RWPE2 (cell line): ENCODE results near the gene HDAC4.

Experiments used
- ATAC-seq: fragments of 200-7000 bp; cut with Tn5 transposase; 3 replicates; pipeline ENCODE4 v1.9.1; 2021; ENCODE audit warnings: low read depth
- DNase-seq: peaks from one replicate; pipeline ENCODE4 v3.0.0-alpha.2; 2020; ENCODE audit warnings: low spot score
- H3K27ac ChIP-seq: fragments of 450-650 bp; 2 replicates; pipeline ENCODE4 v1.5.1; 2017; ENCODE audit warnings: mild to moderate bottlenecking; ENCODE audit not compliant: poor library complexity, severe bottlenecking
- H3K27me3 ChIP-seq: fragments of 250-450 bp; sonication (Bioruptor Pico); 2 replicates; pipeline ENCODE4 v1.5.1; 2021; ENCODE audit warnings: mild to moderate bottlenecking, moderate library complexity; ENCODE audit not compliant: insufficient read depth, poor library complexity, severe bottlenecking
- H3K36me3 ChIP-seq: fragments of 250-450 bp; sonication (Bioruptor Pico); 2 replicates; pipeline ENCODE4 v1.5.1; 2020; ENCODE audit warnings: low read depth, mild to moderate bottlenecking, moderate library complexity
- H3K4me1 ChIP-seq: fragments of 250-450 bp; sonication (Bioruptor Pico); 2 replicates; pipeline ENCODE4 v1.5.1; 2021; ENCODE audit warnings: mild to moderate bottlenecking, moderate library complexity; ENCODE audit not compliant: insufficient read depth, poor library complexity, severe bottlenecking
- H3K4me3 ChIP-seq: fragments of 250-450 bp; sonication (Bioruptor Pico); 2 replicates; pipeline ENCODE4 v1.5.1; 2021; ENCODE audit warnings: mild to moderate bottlenecking, moderate library complexity; ENCODE audit not compliant: severe bottlenecking
- H3K9me3 ChIP-seq: fragments of 250-450 bp; sonication (Bioruptor Pico); 2 replicates; pipeline ENCODE4 v1.5.1; 2021; ENCODE audit warnings: mild to moderate bottlenecking, moderate library complexity; ENCODE audit not compliant: severe bottlenecking
- TF ChIP-seq, protein P1 (sequence below): fragments of 450-650 bp; IDR thresholded peaks from one replicate; pipeline ENCODE4 v1.5.1; 2017; ENCODE audit warnings: mild to moderate bottlenecking, moderate library complexity; ENCODE audit not compliant: poor library complexity, severe bottlenecking

Gene HDAC4

DNA sequence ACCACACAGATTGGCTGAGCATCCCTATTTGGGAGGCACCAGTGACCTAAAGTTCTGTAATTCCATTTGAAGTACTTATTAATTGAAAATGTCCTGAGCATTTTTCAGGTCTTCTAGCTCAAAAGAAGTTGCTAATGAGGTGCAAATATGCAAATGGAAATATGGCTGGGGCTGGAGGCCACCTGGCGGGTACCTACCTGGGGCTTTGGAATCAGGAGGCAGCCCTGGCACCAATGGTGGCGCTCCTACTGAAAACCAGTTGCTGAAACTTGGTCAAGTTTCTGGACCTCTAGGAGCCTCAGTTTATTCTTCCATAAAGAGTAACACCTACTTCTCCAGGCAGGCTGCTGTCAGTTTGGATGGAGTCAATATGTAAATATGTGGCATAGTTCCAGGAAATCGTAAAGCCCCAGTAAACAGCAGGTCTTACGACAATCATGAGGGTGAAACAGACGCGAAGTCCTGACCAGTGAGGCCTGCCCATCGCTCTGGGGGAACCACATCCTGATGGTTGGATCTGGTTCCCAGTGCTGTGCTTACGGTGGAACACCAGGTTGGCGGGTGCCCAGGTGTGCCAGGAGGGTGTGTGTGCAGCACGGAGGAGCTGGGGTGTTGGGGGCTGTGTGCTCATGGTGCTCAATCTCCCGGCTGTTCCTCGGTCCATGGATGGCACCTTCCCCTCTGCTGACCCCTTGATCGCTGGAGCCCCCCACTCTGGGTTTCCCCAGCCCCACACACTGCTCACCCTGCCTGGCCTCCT, 366.8 kb downstream of the HDAC4 start:
- Histone ChIP-seq H3K9me3 (no peaks in the 10 kb centered on the region), H3K27me3 (peaks cover 27% of the 10 kb centered on the region), H3K27ac (no peak overlapping the region), H3K4me3 (no peak overlapping the region), H3K36me3 (no peaks in the 10 kb centered on the region), H3K4me1 (no peaks in the 10 kb centered on the region)
- ATAC-seq = no peak
- DNase-seq = no peak
- TF ChIP-seq, protein P1, sequence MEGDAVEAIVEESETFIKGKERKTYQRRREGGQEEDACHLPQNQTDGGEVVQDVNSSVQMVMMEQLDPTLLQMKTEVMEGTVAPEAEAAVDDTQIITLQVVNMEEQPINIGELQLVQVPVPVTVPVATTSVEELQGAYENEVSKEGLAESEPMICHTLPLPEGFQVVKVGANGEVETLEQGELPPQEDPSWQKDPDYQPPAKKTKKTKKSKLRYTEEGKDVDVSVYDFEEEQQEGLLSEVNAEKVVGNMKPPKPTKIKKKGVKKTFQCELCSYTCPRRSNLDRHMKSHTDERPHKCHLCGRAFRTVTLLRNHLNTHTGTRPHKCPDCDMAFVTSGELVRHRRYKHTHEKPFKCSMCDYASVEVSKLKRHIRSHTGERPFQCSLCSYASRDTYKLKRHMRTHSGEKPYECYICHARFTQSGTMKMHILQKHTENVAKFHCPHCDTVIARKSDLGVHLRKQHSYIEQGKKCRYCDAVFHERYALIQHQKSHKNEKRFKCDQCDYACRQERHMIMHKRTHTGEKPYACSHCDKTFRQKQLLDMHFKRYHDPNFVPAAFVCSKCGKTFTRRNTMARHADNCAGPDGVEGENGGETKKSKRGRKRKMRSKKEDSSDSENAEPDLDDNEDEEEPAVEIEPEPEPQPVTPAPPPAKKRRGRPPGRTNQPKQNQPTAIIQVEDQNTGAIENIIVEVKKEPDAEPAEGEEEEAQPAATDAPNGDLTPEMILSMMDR = no peak

DNA sequence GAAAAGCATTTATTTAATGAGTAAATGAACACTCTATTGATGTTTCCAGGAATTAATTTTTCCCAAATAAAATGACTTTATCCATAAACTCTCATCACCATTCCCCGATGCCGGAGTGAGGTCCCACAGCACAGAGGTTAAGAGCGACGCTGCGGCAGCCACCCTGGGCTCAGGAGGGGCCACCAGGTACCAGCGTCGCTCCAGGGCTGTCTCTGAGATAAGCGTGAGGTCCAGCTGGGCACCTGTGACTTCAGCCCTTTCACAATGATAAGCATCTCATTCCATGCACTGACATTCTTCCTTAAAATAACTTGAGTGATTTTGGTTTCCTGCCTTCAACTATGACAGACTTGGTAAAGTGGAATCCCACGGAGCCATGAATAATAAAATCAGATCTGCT, 370.9 kb downstream of the HDAC4 start:
- Histone ChIP-seq H3K27me3 (peaks cover 27% of the 10 kb centered on the region), H3K4me1 (no peaks in the 10 kb centered on the region), H3K27ac (no peak overlapping the region), H3K36me3 (no peaks in the 10 kb centered on the region), H3K9me3 (no peaks in the 10 kb centered on the region), H3K4me3 (no peak overlapping the region)
- DNase-seq = peak; percentile 18
- TF ChIP-seq, protein P1 = no peak
- ATAC-seq = no peak

DNA sequence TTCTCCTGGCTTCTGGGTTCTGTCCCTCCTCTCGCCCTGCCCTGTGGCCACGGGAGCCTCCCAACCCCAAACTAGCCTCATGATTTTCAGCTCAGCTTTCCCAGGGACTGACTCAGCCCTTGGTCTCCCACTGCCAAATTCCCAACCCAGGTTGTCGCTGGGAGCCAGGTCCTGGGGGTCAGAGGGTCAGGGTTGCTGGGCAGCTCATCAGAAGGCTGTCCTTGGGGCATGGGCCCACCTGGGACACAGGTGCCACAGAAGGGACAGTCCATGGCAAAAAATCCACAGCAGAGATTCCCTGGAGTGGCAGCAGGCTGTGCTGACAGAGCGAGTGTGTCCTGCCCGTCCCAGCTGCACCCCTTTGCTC, 372.6 kb downstream of the HDAC4 start:
- H3K27ac ChIP-seq = no peak overlapping the region
- TF ChIP-seq, protein P1 = no peak
- H3K27me3 ChIP-seq = peaks cover 27% of the 10 kb centered on the region
- no peaks in the 10 kb centered on the region for H3K4me1 ChIP-seq
- no peak overlapping the region for H3K4me3 ChIP-seq
- H3K9me3 ChIP-seq = no peaks in the 10 kb centered on the region
- ATAC-seq = no peak
- DNase-seq = peak; percentile 30
- no peaks in the 10 kb centered on the region for H3K36me3 ChIP-seq

DNA sequence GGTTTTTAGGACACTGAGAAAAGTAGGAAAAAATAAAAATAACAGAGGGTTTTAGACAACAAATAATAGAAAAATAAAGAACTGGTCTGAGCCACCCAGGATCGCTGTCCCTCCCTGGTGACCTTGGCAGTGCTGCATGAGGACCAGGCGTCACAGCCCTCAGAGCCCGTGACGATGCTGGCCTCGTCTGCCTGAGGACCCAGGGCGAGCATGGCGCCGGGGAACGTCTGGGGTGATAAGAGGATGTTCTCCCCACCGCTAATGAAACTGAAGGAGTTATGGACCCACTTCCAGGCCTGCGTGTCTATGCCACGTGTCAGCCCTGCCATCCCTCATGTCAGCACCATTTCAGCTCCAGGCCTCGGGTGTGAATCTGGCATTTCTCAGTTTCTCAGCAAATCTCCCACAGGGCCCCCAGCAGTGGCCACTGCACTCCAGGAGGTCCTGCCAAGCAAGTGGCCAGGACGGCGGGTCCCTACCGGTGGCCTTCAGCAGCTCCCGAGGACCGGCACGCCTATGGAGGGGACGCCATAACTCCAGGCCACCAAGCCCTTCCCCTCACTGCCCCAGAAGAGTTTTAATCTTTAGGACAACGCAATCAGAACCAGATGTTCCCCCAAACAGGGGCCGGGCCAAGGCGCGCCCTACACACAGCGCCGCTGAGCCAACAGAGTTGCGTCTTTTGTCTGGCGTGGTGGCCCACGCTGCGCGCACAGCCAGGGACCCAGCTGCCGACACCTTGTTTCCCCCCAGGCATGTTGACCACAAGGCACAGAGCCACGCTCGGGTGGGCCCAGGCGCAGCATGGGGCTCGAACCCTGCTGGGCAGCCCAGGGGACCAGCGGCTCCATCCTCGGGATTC, 373.2 kb downstream of the HDAC4 start:
- TF ChIP-seq, protein P1 = no peak
- no peak for ATAC-seq
- Histone ChIP-seq H3K27ac (no peak overlapping the region), H3K4me3 (no peak overlapping the region), H3K4me1 (no peaks in the 10 kb centered on the region), H3K9me3 (no peaks in the 10 kb centered on the region), H3K27me3 (peaks cover 26% of the 10 kb centered on the region), H3K36me3 (no peaks in the 10 kb centered on the region)
- peak; percentile 47 for DNase-seq
